HepG2 (cell line): ENCODE data around the gene ADGRG6. TPM values are rescaled to one million over a fixed set of nuclear protein-coding genes. Genes with fewer than 3 reads are reported as not detected.
A peak's percentile ranks its signal among the peaks of the same experiment; 100 is the strongest.

Experiments used
- FOXP1 ChIP-seq, 2 experiments: fragments of 450-650 bp in 1 of 2; IDR thresholded peaks; 2 replicates each; pipeline ENCODE4 v1.6.1; 2017 to 2018; ENCODE audit warnings: antibody characterized with exemption in 1 of 2
- HMG20A ChIP-seq: IDR thresholded peaks from 2 replicates; pipeline ENCODE4 v1.6.1; 2016; ENCODE audit warnings: borderline replicate concordance
- HMGA1 ChIP-seq: sonication (generic); formaldehyde crosslinking; conservative IDR thresholded peaks from 2 replicates; pipeline ENCODE4 v1.4.0; 2020; ENCODE audit warnings: missing genetic modification reagents
- HNF4A ChIP-seq: sonication (generic); formaldehyde crosslinking; IDR thresholded peaks from 2 replicates; pipeline ENCODE4 v1.4.0; 2020; ENCODE audit warnings: missing genetic modification reagents
- ISL2 ChIP-seq: sonication (generic); formaldehyde crosslinking; IDR thresholded peaks from 2 replicates; pipeline ENCODE4 v1.5.0; 2020; ENCODE audit warnings: missing genetic modification reagents
- KAT2B ChIP-seq: fragments of 150-350 bp; IDR thresholded peaks from 2 replicates; pipeline ENCODE4 v1.6.1; 2014; ENCODE audit warnings: low read depth, low read length, borderline replicate concordance
- MEIS1 ChIP-seq: sonication (generic); formaldehyde crosslinking; IDR thresholded peaks from 2 replicates; pipeline ENCODE4 v1.9.0; 2021; ENCODE audit warnings: mild to moderate bottlenecking, missing genetic modification reagents, moderate library complexity, borderline replicate concordance
- NR2C2 ChIP-seq: sonication (generic); formaldehyde crosslinking; IDR thresholded peaks from 2 replicates; pipeline ENCODE4 v1.4.0; 2020; ENCODE audit warnings: missing genetic modification reagents, mild to moderate bottlenecking, moderate library complexity, borderline replicate concordance
- SKI ChIP-seq: fragments of 450-650 bp; IDR thresholded peaks from one replicate; pipeline ENCODE4 v1.6.1; 2018; ENCODE audit warnings: mild to moderate bottlenecking; ENCODE audit not compliant: partially characterized antibody
- SOX13 ChIP-seq, 3 experiments: fragments of 450-650 bp in 1 of 3; sonication (generic) in 1 of 3; formaldehyde crosslinking in 1 of 3; IDR thresholded peaks in 2 of 3; conservative IDR thresholded peaks in 1 of 3; 2 replicates each; pipeline versions ENCODE4 v1.5.0 to v1.6.1; 2016 to 2020; ENCODE audit warnings: antibody characterized with exemption in 1 of 3, mild to moderate bottlenecking in 1 of 3, missing compliant biosample characterization in 1 of 3, missing genetic modification reagents in 1 of 3, moderate library complexity in 1 of 3
- ZBTB20 ChIP-seq: sonication (generic); formaldehyde crosslinking; IDR thresholded peaks from 2 replicates; pipeline ENCODE4 v1.8.1; 2023; ENCODE audit warnings: missing genetic modification reagents, low read depth, mild to moderate bottlenecking, borderline replicate concordance
- ZEB1 ChIP-seq: IDR thresholded peaks from 2 replicates; pipeline ENCODE4 v1.6.1; 2012; ENCODE audit warnings: mild to moderate bottlenecking, low read depth, inconsistent platforms; ENCODE audit not compliant: insufficient replicate concordance
- ZKSCAN8 ChIP-seq: IDR thresholded peaks from 2 replicates; pipeline ENCODE4 v1.6.1; 2016; ENCODE audit warnings: borderline replicate concordance, missing genetic modification reagents, missing compliant biosample characterization
- ZNF546 ChIP-seq: sonication (generic); formaldehyde crosslinking; conservative IDR thresholded peaks from 2 replicates; pipeline ENCODE4 v1.8.1; 2023; ENCODE audit warnings: mild to moderate bottlenecking, missing genetic modification reagents
- ZNF644 ChIP-seq: IDR thresholded peaks from 2 replicates; pipeline ENCODE4 v1.6.1; 2016; ENCODE audit warnings: low read depth
- ZSCAN20 ChIP-seq: sonication (generic); formaldehyde crosslinking; IDR thresholded peaks from 2 replicates; pipeline ENCODE4 v1.4.0; 2020; ENCODE audit warnings: missing genetic modification reagents, mild to moderate bottlenecking, borderline replicate concordance
- polyA plus RNA-seq, 8 experiments: library from polyadenylated mRNA; depleted of rRNA in 3 of 8; stranded (reverse) in 7 of 8; unstranded in 1 of 8; fragments of >200 nt; fragmentation: Illumina TruSeq in 4 of 8; extraction: Trizol in 4 of 8; gene quantifications; 2 replicates each; pipeline versions ENCODE4 v1.2.1 to v1.2.3, GENCODE V29; 2011 to 2016; ENCODE audit warnings: low read depth in 4 of 8, missing spikeins in 1 of 8, mixed read lengths in 1 of 8; ENCODE audit not compliant: insufficient read depth in 1 of 8
- total RNA-seq, 5 experiments: library from RNA; depleted of rRNA; stranded (reverse); fragments of >200 nt; fragmentation: Illumina TruSeq; extraction: Trizol; gene quantifications; 2 replicates each; pipeline ENCODE4 v1.2.3, GENCODE V29; 2016; ENCODE audit warnings: low read depth in 1 of 5
- TF ChIP-seq, protein P1 (sequence below): sonication (generic); formaldehyde crosslinking; IDR thresholded peaks from 2 replicates; pipeline ENCODE4 v1.8.0; 2022; ENCODE audit warnings: mild to moderate bottlenecking, missing genetic modification reagents, borderline replicate concordance
- TF ChIP-seq, protein P2 (sequence below): sonication (generic); formaldehyde crosslinking; IDR thresholded peaks from 2 replicates; pipeline ENCODE4 v1.5.0; 2020; ENCODE audit warnings: mild to moderate bottlenecking, missing genetic modification reagents
- TF ChIP-seq, protein P3 (sequence below): sonication (generic); formaldehyde crosslinking; IDR thresholded peaks from 2 replicates; pipeline ENCODE4 v1.4.0; 2020; ENCODE audit warnings: mild to moderate bottlenecking, missing genetic modification reagents
- TF ChIP-seq, protein P4 (sequence below): IDR thresholded peaks from 2 replicates; pipeline ENCODE4 v1.6.1; 2016; ENCODE audit warnings: mild to moderate bottlenecking

ADGRG6 gene
- total and polyA plus RNA-seq, 2 of the 13 experiments (the other 11 are each of a cell fraction or from before 2014, with no cell fraction given): 129 to 249 TPM

DNA sequence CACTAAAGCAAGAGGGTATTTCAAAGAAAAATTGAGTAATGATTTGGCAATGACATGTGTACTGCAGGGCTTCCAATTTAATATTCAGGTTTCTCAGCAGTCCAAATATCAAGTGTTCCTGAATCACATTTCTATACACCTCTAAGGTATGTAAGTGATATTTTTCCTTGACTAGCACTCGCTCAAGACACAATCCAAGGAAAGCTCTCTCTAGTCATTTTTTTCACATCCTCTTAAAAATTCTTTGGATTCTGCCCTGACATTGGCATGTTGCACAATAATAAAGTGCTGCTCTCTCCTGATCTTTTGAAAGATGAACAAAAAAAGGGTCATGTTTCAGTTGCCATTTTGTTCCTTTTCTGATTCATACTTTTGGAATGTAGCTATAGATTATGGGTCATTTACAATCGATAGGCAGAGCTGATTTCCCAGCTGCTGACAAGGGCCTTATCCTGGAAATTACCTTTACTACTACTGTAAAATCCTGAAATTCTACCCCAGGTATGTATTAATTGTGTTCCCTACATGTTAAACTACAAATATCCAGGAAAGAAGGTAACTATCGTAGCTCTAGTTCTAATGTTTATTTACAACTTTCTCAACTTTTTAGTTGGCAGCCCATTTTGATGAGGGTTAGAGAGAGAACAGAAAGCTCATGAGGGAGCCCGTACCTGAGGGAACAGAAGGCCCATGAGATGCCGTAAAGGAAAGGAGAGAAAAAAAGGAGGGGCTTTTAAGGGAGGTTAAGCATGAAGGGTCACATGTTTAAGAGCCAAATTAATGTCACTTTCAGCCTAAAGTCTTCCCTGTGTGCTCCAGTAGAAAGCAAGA is 22.2 kb upstream of the ADGRG6 start (continued):
- TF ChIP-seq ISL2 (CRISPR knock-in tag) (peak; percentile 83), ZNF546 (no peak), ZEB1 (peak; percentile 54), ZBTB20 (CRISPR knock-in tag) (peak; percentile 96), HMG20A (peak; percentile 82; the same call in 1 of the 2 replicates), ZNF644 (0 out of 2 replicates have a peak, but pooled peaks have one; percentile 31), NR2C2 (0 out of 2 replicates have a peak, but pooled peaks have one; percentile 32), ZKSCAN8 (CRISPR knock-in tag) (peak; percentile 75; the same call in 1 of the 2 replicates), HNF4A (CRISPR knock-in tag) (peak; percentile 48), SKI (peak; percentile 16), SOX13 (IDR thresholded peaks at IDR 0.05) (peak; percentile 58; the same call in 1 of the 2 replicates), SOX13 (CRISPR knock-in tag; conservative IDR thresholded peaks at IDR 0.05 in 1 of 2, IDR thresholded peaks at IDR 0.05 in 1 of 2) (peak in 1 of 2 experiments; percentile 95; a peak in 3 of 4 replicates), MEIS1 (CRISPR knock-in tag) (0 out of 2 replicates have a peak, but pooled peaks have one; percentile 76), ZSCAN20 (CRISPR knock-in tag) (no peak), KAT2B (peak; percentile 99), HMGA1 (CRISPR knock-in tag) (no peak), FOXP1 (IDR thresholded peaks at IDR 0.05) (no peak), FOXP1 (CRISPR knock-in tag; IDR thresholded peaks at IDR 0.05) (peak; percentile 51; the same call in 1 of the 2 replicates)
- TF ChIP-seq, protein P1, sequence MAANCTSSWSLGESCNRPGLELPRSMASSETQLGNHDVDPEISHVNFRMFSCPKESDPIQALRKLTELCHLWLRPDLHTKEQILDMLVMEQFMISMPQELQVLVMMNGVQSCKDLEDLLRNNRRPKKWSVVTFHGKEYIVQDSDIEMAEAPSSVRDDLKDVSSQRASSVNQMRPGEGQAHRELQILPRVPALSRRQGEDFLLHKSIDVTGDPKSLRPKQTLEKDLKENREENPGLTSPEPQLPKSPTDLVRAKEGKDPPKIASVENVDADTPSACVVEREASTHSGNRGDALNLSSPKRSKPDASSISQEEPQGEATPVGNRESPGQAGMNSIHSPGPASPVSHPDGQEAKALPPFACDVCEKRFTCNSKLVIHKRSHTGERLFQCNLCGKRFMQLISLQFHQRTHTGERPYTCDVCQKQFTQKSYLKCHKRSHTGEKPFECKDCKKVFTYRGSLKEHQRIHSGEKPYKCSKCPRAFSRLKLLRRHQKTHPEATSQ (CRISPR knock-in tag): peak; percentile 40; the same call in 1 of the 2 replicates
- TF ChIP-seq, protein P2, sequence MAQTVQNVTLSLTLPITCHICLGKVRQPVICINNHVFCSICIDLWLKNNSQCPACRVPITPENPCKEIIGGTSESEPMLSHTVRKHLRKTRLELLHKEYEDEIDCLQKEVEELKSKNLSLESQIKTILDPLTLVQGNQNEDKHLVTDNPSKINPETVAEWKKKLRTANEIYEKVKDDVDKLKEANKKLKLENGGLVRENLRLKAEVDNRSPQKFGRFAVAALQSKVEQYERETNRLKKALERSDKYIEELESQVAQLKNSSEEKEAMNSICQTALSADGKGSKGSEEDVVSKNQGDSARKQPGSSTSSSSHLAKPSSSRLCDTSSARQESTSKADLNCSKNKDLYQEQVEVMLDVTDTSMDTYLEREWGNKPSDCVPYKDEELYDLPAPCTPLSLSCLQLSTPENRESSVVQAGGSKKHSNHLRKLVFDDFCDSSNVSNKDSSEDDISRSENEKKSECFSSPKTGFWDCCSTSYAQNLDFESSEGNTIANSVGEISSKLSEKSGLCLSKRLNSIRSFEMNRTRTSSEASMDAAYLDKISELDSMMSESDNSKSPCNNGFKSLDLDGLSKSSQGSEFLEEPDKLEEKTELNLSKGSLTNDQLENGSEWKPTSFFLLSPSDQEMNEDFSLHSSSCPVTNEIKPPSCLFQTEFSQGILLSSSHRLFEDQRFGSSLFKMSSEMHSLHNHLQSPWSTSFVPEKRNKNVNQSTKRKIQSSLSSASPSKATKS (CRISPR knock-in tag): peak; percentile 46; the same call in 1 of the 2 replicates
- TF ChIP-seq, protein P3, sequence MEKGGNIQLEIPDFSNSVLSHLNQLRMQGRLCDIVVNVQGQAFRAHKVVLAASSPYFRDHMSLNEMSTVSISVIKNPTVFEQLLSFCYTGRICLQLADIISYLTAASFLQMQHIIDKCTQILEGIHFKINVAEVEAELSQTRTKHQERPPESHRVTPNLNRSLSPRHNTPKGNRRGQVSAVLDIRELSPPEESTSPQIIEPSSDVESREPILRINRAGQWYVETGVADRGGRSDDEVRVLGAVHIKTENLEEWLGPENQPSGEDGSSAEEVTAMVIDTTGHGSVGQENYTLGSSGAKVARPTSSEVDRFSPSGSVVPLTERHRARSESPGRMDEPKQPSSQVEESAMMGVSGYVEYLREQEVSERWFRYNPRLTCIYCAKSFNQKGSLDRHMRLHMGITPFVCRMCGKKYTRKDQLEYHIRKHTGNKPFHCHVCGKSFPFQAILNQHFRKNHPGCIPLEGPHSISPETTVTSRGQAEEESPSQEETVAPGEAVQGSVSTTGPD: no peak
- TF ChIP-seq, protein P4, sequence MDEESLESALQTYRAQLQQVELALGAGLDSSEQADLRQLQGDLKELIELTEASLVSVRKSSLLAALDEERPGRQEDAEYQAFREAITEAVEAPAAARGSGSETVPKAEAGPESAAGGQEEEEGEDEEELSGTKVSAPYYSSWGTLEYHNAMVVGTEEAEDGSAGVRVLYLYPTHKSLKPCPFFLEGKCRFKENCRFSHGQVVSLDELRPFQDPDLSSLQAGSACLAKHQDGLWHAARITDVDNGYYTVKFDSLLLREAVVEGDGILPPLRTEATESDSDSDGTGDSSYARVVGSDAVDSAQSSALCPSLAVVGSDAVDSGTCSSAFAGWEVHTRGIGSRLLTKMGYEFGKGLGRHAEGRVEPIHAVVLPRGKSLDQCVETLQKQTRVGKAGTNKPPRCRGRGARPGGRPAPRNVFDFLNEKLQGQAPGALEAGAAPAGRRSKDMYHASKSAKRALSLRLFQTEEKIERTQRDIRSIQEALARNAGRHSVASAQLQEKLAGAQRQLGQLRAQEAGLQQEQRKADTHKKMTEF (CRISPR knock-in tag): peak; percentile 68
